ENCODE measurements around the gene MAML3.

MAML3 gene

DNA sequence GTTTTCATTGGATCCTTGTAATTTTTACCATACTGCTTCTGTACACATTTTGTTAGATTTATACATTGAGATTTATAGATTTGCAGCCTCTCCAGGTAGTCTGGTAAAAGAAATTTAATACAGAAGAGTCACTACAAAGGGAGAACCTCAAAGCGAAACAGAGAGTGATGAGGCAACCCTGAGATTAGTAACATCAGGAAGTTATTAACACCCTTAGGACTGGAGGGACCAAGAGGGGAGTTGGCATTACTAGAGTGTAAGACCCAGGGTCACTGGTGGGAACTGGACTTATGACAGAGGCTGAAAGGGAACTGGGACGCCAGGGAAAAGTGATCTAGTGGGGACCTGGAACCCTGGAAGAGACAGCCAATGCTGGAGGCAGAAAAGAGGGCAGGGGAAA, 20.6 kb upstream of the MAML3 start:
- H3K4me3 ChIP-seq (ENCODE audit: control insufficient read depth, low read depth, low read length), result no peak overlapping the region
- TF ChIP-seq, protein P1, sequence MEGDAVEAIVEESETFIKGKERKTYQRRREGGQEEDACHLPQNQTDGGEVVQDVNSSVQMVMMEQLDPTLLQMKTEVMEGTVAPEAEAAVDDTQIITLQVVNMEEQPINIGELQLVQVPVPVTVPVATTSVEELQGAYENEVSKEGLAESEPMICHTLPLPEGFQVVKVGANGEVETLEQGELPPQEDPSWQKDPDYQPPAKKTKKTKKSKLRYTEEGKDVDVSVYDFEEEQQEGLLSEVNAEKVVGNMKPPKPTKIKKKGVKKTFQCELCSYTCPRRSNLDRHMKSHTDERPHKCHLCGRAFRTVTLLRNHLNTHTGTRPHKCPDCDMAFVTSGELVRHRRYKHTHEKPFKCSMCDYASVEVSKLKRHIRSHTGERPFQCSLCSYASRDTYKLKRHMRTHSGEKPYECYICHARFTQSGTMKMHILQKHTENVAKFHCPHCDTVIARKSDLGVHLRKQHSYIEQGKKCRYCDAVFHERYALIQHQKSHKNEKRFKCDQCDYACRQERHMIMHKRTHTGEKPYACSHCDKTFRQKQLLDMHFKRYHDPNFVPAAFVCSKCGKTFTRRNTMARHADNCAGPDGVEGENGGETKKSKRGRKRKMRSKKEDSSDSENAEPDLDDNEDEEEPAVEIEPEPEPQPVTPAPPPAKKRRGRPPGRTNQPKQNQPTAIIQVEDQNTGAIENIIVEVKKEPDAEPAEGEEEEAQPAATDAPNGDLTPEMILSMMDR (IDR thresholded peaks at IDR 0.05; ENCODE audit: control insufficient read depth, insufficient read depth, low read depth, low read length, missing control alignments), result no peak
- no peak for DNase-seq (ENCODE audit: low read depth)

GRCh38 chr4:140172960-140173359, 19.0 kb upstream of the MAML3 start:
- TF ChIP-seq, protein P1 (IDR thresholded peaks at IDR 0.05; ENCODE audit: control insufficient read depth, insufficient read depth, low read depth, low read length, missing control alignments), result no peak
- DNase-seq (ENCODE audit: low read depth), result no peak
- no peak overlapping the region for H3K4me3 ChIP-seq (ENCODE audit: control insufficient read depth, low read depth, low read length)

GRCh38 chr4:140170299-140170698, 16.3 kb upstream of the MAML3 start:
- TF ChIP-seq, protein P1 (IDR thresholded peaks at IDR 0.05; ENCODE audit: control insufficient read depth, insufficient read depth, low read depth, low read length, missing control alignments), result no peak
- no peak for DNase-seq (ENCODE audit: low read depth)
- no peak overlapping the region for H3K4me3 ChIP-seq (ENCODE audit: control insufficient read depth, low read depth, low read length)

DNA sequence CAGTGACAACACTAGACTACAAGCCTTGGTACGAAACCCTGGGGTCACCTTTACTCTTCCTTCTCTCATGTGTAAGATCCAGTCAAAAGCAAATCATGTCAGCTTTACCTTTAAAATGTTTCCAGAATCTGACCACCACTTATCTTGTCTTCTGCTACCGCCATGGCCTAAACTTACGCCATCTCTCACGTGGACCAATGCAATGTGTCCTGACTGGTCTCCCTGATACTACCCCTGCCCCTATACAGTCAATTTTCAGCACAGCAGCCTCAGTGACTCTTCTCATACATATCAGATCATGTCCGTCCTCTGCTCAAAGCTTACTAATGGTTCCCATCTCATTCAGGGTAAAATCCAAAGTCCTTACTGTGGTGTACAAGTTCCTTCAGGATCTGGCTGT, 15.0 kb upstream of the MAML3 start:
- no peak overlapping the region for H3K4me3 ChIP-seq (ENCODE audit: control insufficient read depth, low read depth, low read length)
- DNase-seq (ENCODE audit: low read depth), result no peak
- TF ChIP-seq, protein P1 (IDR thresholded peaks at IDR 0.05; ENCODE audit: control insufficient read depth, insufficient read depth, low read depth, low read length, missing control alignments), result no peak

DNA sequence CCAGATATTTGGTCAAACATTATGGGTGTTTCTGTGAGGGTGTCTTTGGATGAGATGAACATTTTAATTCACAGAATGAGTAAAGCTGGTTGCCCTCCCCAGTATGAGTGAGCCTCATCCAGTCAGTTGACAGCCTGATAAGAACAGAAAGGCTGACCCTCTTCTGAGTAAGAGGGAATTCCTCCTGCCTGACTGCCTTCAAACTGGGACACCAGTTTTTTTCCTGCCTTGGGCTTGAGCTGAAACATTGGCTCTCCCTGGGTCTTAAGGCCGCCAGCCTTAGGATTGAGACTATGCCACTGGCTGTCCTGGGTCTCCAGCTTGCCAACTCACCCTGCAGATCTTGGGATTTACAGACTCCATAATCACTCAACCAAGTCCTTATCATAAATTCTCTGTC, 14.5 kb upstream of the MAML3 start:
- DNase-seq (ENCODE audit: low read depth), result no peak
- TF ChIP-seq, protein P1 (IDR thresholded peaks at IDR 0.05; ENCODE audit: control insufficient read depth, insufficient read depth, low read depth, low read length, missing control alignments), result no peak
- H3K4me3 ChIP-seq (ENCODE audit: control insufficient read depth, low read depth, low read length), result no peak overlapping the region

DNA sequence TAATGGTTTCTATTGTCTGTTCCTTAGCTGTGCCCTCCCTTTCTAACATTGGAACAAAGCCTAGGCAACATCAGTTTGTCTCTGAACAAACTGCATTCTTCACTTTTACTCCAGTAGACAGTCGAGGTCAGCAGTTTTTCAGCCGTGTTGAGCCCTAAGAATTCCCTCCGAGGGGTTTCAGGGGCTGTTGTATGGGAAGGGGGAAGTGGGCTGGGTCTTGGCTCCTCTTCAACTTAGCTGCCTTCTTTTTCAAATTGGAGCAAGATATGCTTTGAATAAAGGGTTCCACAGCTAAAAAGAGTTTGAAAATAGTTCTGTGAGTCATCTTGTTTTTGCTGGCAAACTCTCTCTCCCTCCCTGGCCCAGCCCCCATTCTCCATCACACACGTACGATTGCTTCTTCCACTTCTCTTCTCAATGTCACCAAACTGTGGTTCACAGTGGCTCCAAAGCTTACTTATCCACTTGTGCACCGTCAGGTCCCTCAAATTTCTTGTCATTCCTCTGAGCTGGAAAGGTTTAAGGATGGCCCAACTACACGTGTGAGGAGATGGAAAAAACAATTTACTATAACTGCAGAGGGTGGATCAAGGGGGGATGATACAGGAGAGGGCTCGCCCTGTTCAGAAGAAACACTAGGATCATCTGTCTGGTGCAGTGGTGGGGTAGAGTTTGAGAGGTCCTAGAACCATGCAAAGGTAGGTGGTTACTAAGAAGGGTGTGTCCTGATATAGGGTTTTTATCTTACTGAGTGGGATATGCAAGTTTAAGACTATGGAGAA, 9.2 kb upstream of the MAML3 start:
- H3K4me3 ChIP-seq (ENCODE audit: control insufficient read depth, low read depth, low read length), result peak overlapping the region; percentile 13

More for the DNA sequence above, 9.2 kb upstream of the MAML3 start:
- no peak for DNase-seq (ENCODE audit: low read depth)
- TF ChIP-seq, protein P1 (IDR thresholded peaks at IDR 0.05; ENCODE audit: control insufficient read depth, insufficient read depth, low read depth, low read length, missing control alignments), result no peak

All from AG09309 (cell line).